ENCODE measurements around the gene PRG3. TPM values are rescaled to one million over a fixed set of nuclear protein-coding genes. Genes with fewer than 3 reads are reported as not detected.

The PRG3 gene
- total RNA-seq, 4 donors from 2014 or later = not detected

DNA sequence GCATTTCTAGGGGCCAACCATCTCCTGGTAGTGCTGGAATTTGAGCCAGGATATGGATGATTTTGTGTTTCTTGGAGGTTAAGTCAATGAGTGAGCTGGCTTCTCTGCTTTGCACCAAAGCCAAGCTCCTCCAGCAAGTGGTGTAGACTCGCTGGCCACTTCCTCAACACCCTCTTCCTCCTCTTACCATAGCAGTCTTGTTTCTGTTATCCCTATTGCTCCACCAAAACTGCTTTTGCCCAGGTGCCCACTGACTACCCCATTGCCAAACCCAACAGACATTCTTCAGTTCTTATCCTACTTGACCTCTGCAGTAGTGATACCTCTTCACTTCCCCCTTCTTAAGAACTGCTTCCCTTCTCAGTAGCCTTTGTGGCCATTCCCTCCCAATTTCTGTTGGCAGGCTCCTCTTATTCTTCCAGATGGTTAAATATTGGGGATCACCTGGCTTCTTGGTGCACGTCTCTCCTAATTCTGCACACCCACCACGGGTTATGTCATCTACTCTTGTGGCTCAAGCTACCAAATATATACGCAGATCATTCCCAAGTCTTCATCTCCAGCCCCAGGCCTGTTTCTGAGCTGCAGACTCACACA lies 16.5 kb upstream of the PRG3 start:
- WGBS = 87% methylated on average over 4 of the region's 4 CpGs
- Histone ChIP-seq H3K4me1 (no peaks in the 10 kb centered on the region), H3K27me3 (no peaks in the 10 kb centered on the region), H3K9me3 (no peaks in the 10 kb centered on the region), H3K36me3 (no peaks in the 10 kb centered on the region), H3K27ac (no peak overlapping the region), H3K4me3 (no peak overlapping the region)
- no peak for TF ChIP-seq POLR2AphosphoS5 (IDR thresholded peaks at IDR 0.05)
- no peak for TF ChIP-seq POLR2A (IDR thresholded peaks at IDR 0.05)
- TF ChIP-seq, protein P1, sequence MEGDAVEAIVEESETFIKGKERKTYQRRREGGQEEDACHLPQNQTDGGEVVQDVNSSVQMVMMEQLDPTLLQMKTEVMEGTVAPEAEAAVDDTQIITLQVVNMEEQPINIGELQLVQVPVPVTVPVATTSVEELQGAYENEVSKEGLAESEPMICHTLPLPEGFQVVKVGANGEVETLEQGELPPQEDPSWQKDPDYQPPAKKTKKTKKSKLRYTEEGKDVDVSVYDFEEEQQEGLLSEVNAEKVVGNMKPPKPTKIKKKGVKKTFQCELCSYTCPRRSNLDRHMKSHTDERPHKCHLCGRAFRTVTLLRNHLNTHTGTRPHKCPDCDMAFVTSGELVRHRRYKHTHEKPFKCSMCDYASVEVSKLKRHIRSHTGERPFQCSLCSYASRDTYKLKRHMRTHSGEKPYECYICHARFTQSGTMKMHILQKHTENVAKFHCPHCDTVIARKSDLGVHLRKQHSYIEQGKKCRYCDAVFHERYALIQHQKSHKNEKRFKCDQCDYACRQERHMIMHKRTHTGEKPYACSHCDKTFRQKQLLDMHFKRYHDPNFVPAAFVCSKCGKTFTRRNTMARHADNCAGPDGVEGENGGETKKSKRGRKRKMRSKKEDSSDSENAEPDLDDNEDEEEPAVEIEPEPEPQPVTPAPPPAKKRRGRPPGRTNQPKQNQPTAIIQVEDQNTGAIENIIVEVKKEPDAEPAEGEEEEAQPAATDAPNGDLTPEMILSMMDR (IDR thresholded peaks at IDR 0.05) = no peak
- TF ChIP-seq EP300 (IDR thresholded peaks at IDR 0.05) = no peak
- no peak for DNase-seq (ENCODE audit: low spot score in 2 of 2)

DNA sequence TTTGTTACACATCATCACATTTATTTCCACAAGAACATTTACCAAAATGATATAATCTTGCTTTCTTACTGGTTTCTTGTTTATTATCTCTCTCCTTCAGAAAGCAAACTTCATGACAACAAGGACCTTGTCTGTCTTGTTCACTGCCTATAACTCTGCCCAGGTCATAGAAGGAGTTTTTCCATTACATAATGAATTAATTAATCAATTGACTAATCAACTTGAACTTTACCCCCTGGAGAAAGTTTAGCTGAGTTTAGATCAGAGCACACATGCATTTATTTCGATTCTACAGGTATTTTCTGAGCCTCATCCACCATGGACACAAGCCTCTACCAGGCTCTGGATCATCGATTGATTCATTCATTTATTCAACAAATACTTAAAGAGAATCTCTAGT lies 15.8 kb upstream of the PRG3 start:
- Histone ChIP-seq H3K4me1 (no peaks in the 10 kb centered on the region), H3K4me3 (no peak overlapping the region), H3K27ac (no peak overlapping the region), H3K36me3 (no peaks in the 10 kb centered on the region), H3K27me3 (no peaks in the 10 kb centered on the region), H3K9me3 (no peaks in the 10 kb centered on the region)
- TF ChIP-seq EP300 (IDR thresholded peaks at IDR 0.05) (no peak), POLR2A (IDR thresholded peaks at IDR 0.05) (no peak), POLR2AphosphoS5 (IDR thresholded peaks at IDR 0.05) (no peak)
- TF ChIP-seq, protein P1 (IDR thresholded peaks at IDR 0.05) = no peak
- 83% methylated on average over 2 of the region's 2 CpGs for WGBS
- no peak for DNase-seq (ENCODE audit: low spot score in 2 of 2)

DNA sequence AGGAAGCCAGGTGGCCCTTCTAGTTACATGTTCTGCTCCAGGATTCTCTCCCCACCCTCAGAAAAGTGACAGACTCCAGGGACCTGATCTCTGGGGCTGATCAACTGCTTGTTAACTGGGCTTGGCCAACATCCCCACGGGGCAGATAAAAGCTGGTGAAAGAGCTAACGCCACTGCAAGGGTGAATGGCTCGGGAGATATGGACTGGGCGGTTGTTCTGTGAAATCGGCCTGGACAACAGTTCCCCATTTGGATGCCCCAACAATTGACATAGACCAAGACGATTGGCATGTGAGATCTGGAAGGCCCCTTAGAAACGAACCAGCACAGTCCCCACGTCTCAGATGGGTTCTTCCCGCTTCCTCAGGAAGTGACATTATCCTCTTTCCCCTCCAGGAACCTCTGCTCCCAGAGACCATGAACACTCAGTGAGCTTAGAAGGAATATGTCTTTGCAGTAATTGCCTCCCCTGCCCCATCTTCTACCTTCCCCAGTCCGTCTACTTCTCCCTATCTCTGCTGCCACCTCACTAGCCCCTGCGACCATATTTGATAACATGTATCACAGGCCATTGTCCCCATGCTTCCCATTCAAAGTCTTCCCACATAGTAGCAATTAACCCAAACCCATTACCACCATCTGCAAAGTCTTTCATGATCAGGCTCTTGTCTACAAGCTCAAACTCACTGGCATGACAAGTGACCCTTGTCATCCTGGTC lies 15.1 kb upstream of the PRG3 start:
- Histone ChIP-seq H3K36me3 (no peaks in the 10 kb centered on the region), H3K4me1 (no peaks in the 10 kb centered on the region), H3K27me3 (no peaks in the 10 kb centered on the region), H3K27ac (no peak overlapping the region), H3K9me3 (no peaks in the 10 kb centered on the region), H3K4me3 (no peak overlapping the region)
- 98% methylated on average over 11 of the region's 11 CpGs for WGBS
- DNase-seq (ENCODE audit: low spot score in 2 of 2) = no peak
- TF ChIP-seq POLR2AphosphoS5 (IDR thresholded peaks at IDR 0.05) = no peak
- TF ChIP-seq, protein P1 (IDR thresholded peaks at IDR 0.05) = no peak
- no peak for TF ChIP-seq POLR2A (IDR thresholded peaks at IDR 0.05)
- no peak for TF ChIP-seq EP300 (IDR thresholded peaks at IDR 0.05)

DNA sequence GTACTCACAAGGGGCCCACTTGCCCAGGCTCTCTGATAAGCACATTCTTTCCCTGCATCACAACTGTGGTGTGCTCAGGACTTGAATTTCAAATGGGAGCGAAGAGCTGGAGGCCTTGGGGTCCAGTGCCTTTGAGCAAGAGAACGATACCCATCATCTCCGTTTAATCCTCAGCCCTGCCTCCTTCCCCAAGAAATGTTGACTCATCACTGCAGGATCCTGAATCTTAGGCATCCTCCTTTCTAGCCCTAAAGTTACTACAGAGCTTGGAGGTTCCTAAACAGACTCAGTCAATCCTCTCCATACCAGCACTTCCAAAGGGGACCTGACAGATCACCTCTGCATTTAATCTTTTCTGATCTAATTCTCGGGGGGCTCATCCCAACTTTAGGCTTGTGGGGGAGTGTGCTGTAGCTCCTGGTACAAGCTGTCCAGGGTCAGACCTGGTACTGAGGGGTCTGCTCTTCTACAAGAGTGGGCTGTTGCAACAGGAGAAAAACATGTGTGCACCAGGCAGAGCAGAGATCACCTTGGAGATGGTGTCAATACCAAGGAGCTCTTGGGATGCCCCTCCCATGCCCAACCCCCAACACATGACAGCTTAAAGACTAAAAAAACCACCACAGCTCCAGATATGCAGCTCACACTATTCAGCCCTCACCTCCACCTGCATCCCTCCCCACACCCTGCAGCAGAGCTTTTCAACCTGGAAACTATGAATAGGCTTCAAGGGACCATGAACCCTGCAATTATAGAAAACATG lies 13.4 kb upstream of the PRG3 start:
- no peaks in the 10 kb centered on the region for H3K4me1 ChIP-seq
- no peak overlapping the region for H3K4me3 ChIP-seq
- no peaks in the 10 kb centered on the region for H3K27me3 ChIP-seq
- TF ChIP-seq, protein P1 (IDR thresholded peaks at IDR 0.05) = no peak
- TF ChIP-seq POLR2A (IDR thresholded peaks at IDR 0.05) (no peak), EP300 (IDR thresholded peaks at IDR 0.05) (no peak), POLR2AphosphoS5 (IDR thresholded peaks at IDR 0.05) (no peak)
- H3K9me3 ChIP-seq = no peaks in the 10 kb centered on the region
- no peak overlapping the region for H3K27ac ChIP-seq
- DNase-seq (ENCODE audit: low spot score in 2 of 2) = no peak
- H3K36me3 ChIP-seq = peaks cover under 1% of the 10 kb centered on the region
- WGBS = 84% methylated on average over 4 of the region's 4 CpGs

DNA sequence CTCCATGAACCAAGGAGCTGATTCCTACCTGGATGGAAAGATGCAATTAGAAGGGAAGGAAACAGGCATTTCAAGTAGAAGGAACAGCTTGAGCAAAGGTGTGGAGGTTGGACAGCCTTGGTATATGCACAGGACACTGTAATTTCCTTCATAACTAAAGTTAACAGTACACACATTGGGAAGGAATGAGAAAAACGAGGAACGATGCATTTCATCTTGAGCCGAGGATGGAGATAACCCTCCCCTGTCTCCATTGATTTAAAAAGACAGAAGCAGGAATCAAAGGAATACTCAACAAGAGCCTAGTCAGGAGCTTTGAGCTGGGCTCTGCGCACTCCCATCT lies 11.8 kb upstream of the PRG3 start:
- Histone ChIP-seq H3K4me1 (no peaks in the 10 kb centered on the region), H3K9me3 (no peaks in the 10 kb centered on the region), H3K27me3 (no peaks in the 10 kb centered on the region), H3K4me3 (no peak overlapping the region), H3K27ac (no peak overlapping the region), H3K36me3 (peaks cover 3% of the 10 kb centered on the region)
- DNase-seq (ENCODE audit: low spot score in 2 of 2) = no peak
- WGBS = 81% methylated on average over 4 of the region's 4 CpGs
- TF ChIP-seq POLR2AphosphoS5 (IDR thresholded peaks at IDR 0.05) (no peak), POLR2A (IDR thresholded peaks at IDR 0.05) (no peak), EP300 (IDR thresholded peaks at IDR 0.05) (no peak)
- TF ChIP-seq, protein P1 (IDR thresholded peaks at IDR 0.05) = no peak
